MM.1S (cell line): ENCODE measurements around the gene FXR2.

ENCODE experiments used
- CTCF ChIP-seq: fragments of 300-600 bp; sonication (generic); IDR thresholded peaks from 2 replicates; pipeline ENCODE4 v1.5.1; 2016; ENCODE audit warnings: antibody characterized with exemption, low read length, mixed read lengths
- EZH2phosphoT487 ChIP-seq: fragments of 300-600 bp; sonication (generic); IDR thresholded peaks from 2 replicates; pipeline ENCODE4 v1.6.1; 2018; ENCODE audit warnings: antibody characterized with exemption, low read length

- peak; percentile 70 for TF ChIP-seq CTCF
- no peak for TF ChIP-seq EZH2phosphoT487
These were observed 53.6 kb downstream of the FXR2 start for GRCh38 chr17:7561028-7561575.
